Breast epithelium (tissue), 4 donors: ENCODE measurements around the gene TNP2. TPM values are rescaled to one million over a fixed set of nuclear protein-coding genes. Genes with fewer than 3 reads are reported as not detected.

Experiments
- DNase-seq, 2 donors: peaks; one replicate each; pipeline ENCODE4 v3.0.0-alpha.2; 2019; ENCODE audit warnings: low spot score in 2 of 2
- H3K27ac ChIP-seq, 2 donors: fragments of 200-600 bp; sonication (generic) in 1 of 2; one replicate each; pipeline ENCODE4 v1.5.1; 2016 to 2019; ENCODE audit warnings: mild to moderate bottlenecking in 1 of 2
- H3K27me3 ChIP-seq, 2 donors: fragments of 200-600 bp; sonication (generic) in 1 of 2; one replicate each; pipeline versions ENCODE4 v1.5.1 to v1.6.0; 2017 to 2019; ENCODE audit warnings: control low read depth in 1 of 2, mild to moderate bottlenecking in 1 of 2
- H3K36me3 ChIP-seq: fragments of 200-600 bp; one replicate; pipeline ENCODE4 v1.5.1; 2019
- H3K4me1 ChIP-seq, 2 donors: fragments of 200-600 bp; sonication (generic); one replicate each; pipeline ENCODE4 v1.5.1; 2016 to 2019; ENCODE audit warnings: control low read depth in 1 of 2
- H3K4me3 ChIP-seq, 3 donors: fragments of 200-600 bp; sonication (generic); 1 replicate in 2 of 3; 2 replicates in 1 of 3; pipeline ENCODE4 v1.5.1; 2016 to 2019; ENCODE audit warnings: mild to moderate bottlenecking in 3 of 3, moderate library complexity in 2 of 3
- H3K9me3 ChIP-seq, 2 donors: fragments of 200-600 bp; sonication (generic) in 1 of 2; one replicate each; pipeline ENCODE4 v1.5.1; 2016 to 2019; ENCODE audit warnings: control low read depth in 1 of 2
- CTCF ChIP-seq, 3 donors: fragments of 450-650 bp; IDR thresholded peaks; one replicate each; pipeline ENCODE4 v1.5.1; 2016 to 2017; ENCODE audit warnings: antibody characterized with exemption in 3 of 3, mild to moderate bottlenecking in 3 of 3, moderate library complexity in 3 of 3
- POLR2A ChIP-seq: fragments of 450-650 bp; IDR thresholded peaks from one replicate; pipeline ENCODE4 v1.6.1; 2016; ENCODE audit warnings: antibody characterized with exemption, mild to moderate bottlenecking, moderate library complexity
- POLR2AphosphoS5 ChIP-seq, 3 donors: sonication (generic); formaldehyde crosslinking; IDR thresholded peaks; one replicate each; pipeline ENCODE4 v1.6.1; 2017; ENCODE audit warnings: antibody characterized with exemption in 3 of 3
- intact Hi-C: fragments of 100-400 bp; cut with DNase I; formaldehyde crosslinking; loops from one replicate; pipeline ENCODE4 v1.15.1; 2023; ENCODE audit warnings: low total_unique reads
- total RNA-seq, 3 donors: library from RNA; depleted of rRNA; stranded (reverse); fragments of >200 nt; gene quantifications; one replicate each; pipeline ENCODE4 v1.1.0, GENCODE V29; 2016

TNP2 gene
- total RNA-seq = not detected

- DNase-seq = no peak
- no peak within 1 kb of the TSS for H3K27ac ChIP-seq
- no peak within 1 kb of the TSS for H3K4me3 ChIP-seq
- no peaks in the 10 kb centered on the region for H3K4me1 ChIP-seq
- intact Hi-C loops = no loop called here
- no peaks in the 10 kb centered on the region for H3K36me3 ChIP-seq
- H3K9me3 ChIP-seq = no peaks in the 10 kb centered on the region
- TF ChIP-seq CTCF (IDR thresholded peaks at IDR 0.05) (no peak), POLR2A (no peak), POLR2AphosphoS5 (IDR thresholded peaks at IDR 0.05) (no peak)
- no peaks in the 10 kb centered on the region for H3K27me3 ChIP-seq
These were observed at the start of gene TNP2 for GRCh38 chr16:11268921-11269375. TNP2 (minus strand) TSS chr16:11269325; CDS start chr16:11269262, 63 bp downstream.

GRCh38 chr16:11318817-11319216, 49.7 kb upstream of the TNP2 start:
- no peaks in the 10 kb centered on the region for H3K27me3 ChIP-seq
- H3K4me3 ChIP-seq = no peak overlapping the region
- no peaks in the 10 kb centered on the region for H3K36me3 ChIP-seq
- no peaks in the 10 kb centered on the region for H3K4me1 ChIP-seq
- no peak overlapping the region for H3K27ac ChIP-seq
- TF ChIP-seq POLR2A (no peak), POLR2AphosphoS5 (IDR thresholded peaks at IDR 0.05) (no peak), CTCF (IDR thresholded peaks at IDR 0.05) (no peak)
- no peaks in the 10 kb centered on the region for H3K9me3 ChIP-seq
- no peak for DNase-seq
- intact Hi-C loops = no loop called here

- no peaks in the 10 kb centered on the region for H3K27me3 ChIP-seq
- no peak for TF ChIP-seq POLR2AphosphoS5 (IDR thresholded peaks at IDR 0.05)
- H3K27ac ChIP-seq = no peak overlapping the region
- no peak for DNase-seq
- H3K4me1 ChIP-seq = no peaks in the 10 kb centered on the region
- intact Hi-C loops = no loop called here
- no peaks in the 10 kb centered on the region for H3K36me3 ChIP-seq
- H3K4me3 ChIP-seq = no peak overlapping the region
- no peaks in the 10 kb centered on the region for H3K9me3 ChIP-seq
These were observed 47.3 kb upstream of the TNP2 start for GRCh38 chr16:11316331-11317015.

GRCh38 chr16:11315510-11315909, 46.4 kb upstream of the TNP2 start:
- H3K4me1 ChIP-seq = no peaks in the 10 kb centered on the region
- intact Hi-C loops = no loop called here
- H3K27ac ChIP-seq = no peak overlapping the region
- TF ChIP-seq POLR2AphosphoS5 (IDR thresholded peaks at IDR 0.05) (no peak), POLR2A (no peak), CTCF (IDR thresholded peaks at IDR 0.05) (no peak)
- no peaks in the 10 kb centered on the region for H3K36me3 ChIP-seq
- no peak for DNase-seq
- no peak overlapping the region for H3K4me3 ChIP-seq
- no peaks in the 10 kb centered on the region for H3K27me3 ChIP-seq
- H3K9me3 ChIP-seq = no peaks in the 10 kb centered on the region

- Histone ChIP-seq H3K27ac (no peak overlapping the region), H3K9me3 (no peaks in the 10 kb centered on the region), H3K36me3 (no peaks in the 10 kb centered on the region), H3K27me3 (no peaks in the 10 kb centered on the region), H3K4me3 (no peak overlapping the region), H3K4me1 (no peaks in the 10 kb centered on the region)
- intact Hi-C loops = no loop called here
- no peak for TF ChIP-seq CTCF (IDR thresholded peaks at IDR 0.05)
- no peak for TF ChIP-seq POLR2AphosphoS5 (IDR thresholded peaks at IDR 0.05)
- TF ChIP-seq POLR2A = no peak
- no peak for DNase-seq
These were observed 45.3 kb upstream of the TNP2 start for GRCh38 chr16:11314309-11314894.
